T-helper 17 cell (primary cell): Measurements from ENCODE around the gene VPREB1. TPM values are rescaled to one million over a fixed set of nuclear protein-coding genes. Genes with fewer than 3 reads are reported as not detected.
"Not testable (repeated sequence)": the region's sequence is repeated elsewhere in the genome, so short reads cannot be mapped to it uniquely, and the experiment has no call there.

Experiments
- ATAC-seq: fragments of 150-1000 bp; cut with Tn5 transposase; 2 replicates; pipeline ENCODE4 v1.10.0; 2021; ENCODE audit warnings: mild to moderate bottlenecking, moderate library complexity
- DNase-seq, 3 donors: peaks; one replicate each; pipeline versions ENCODE4 v3.0.0 to v3.0.0-alpha.2; 2020 to 2021
- H3K9me3 ChIP-seq: one replicate; pipeline ENCODE4 v1.7.0; 2013; ENCODE audit warnings: low read length, mild to moderate bottlenecking; ENCODE audit not compliant: control insufficient read depth, poor library complexity, severe bottlenecking
- H3K27ac Mint-ChIP-seq: one replicate; pipeline ENCODE4 v1.8.0; 2022; ENCODE audit warnings: mild to moderate bottlenecking, moderate library complexity, mixed read lengths
- H3K27me3 Mint-ChIP-seq: one replicate; pipeline ENCODE4 v1.8.0; 2022; ENCODE audit warnings: mixed read lengths
- H3K36me3 Mint-ChIP-seq: one replicate; pipeline ENCODE4 v1.8.0; 2022; ENCODE audit warnings: low read depth, mixed read lengths
- H3K4me1 Mint-ChIP-seq: one replicate; pipeline ENCODE4 v1.8.0; 2022; ENCODE audit warnings: mild to moderate bottlenecking, mixed read lengths
- H3K4me3 Mint-ChIP-seq: one replicate; pipeline ENCODE4 v1.8.0; 2022; ENCODE audit warnings: mild to moderate bottlenecking, moderate library complexity, mixed read lengths
- total RNA-seq, 4 donors: library from RNA in 2 of 4; stranded (reverse) in 2 of 4; gene quantifications; one replicate each; pipeline ENCODE4 v1.2.3 and lab custom pipeline; 2022 to 2026

Gene VPREB1
- total RNA-seq, 2 donors from 2014 or later: not detected

GRCh38 chr22:22243033-22243680 lies 1.4 kb upstream of the VPREB1 start:
- Mint-ChIP-seq H3K4me3 (no peak overlapping the region), H3K4me1 (peaks cover 6% of the 10 kb centered on the region), H3K36me3 (peaks cover 5% of the 10 kb centered on the region), H3K27me3 (peaks cover 36% of the 10 kb centered on the region), H3K27ac (no peak overlapping the region)
- ATAC-seq: no peak
- no peaks in the 10 kb centered on the region for H3K9me3 ChIP-seq
- DNase-seq: no peak

GRCh38 chr22:22245256-22245909 lies 797 bp downstream of the VPREB1 start:
- Mint-ChIP-seq H3K4me1 (peaks cover 20% of the 10 kb centered on the region), H3K27ac (peak overlapping the region; percentile 63), H3K4me3 (no peak overlapping the region), H3K27me3 (peaks cover 35% of the 10 kb centered on the region), H3K36me3 (peaks cover 5% of the 10 kb centered on the region)
- ATAC-seq: no peak
- DNase-seq: no peak
- no peaks in the 10 kb centered on the region for H3K9me3 ChIP-seq

GRCh38 chr22:22245935-22246525 lies 1.4 kb downstream of the VPREB1 start:
- Mint-ChIP-seq H3K4me3 (no peak overlapping the region), H3K27me3 (peaks cover 30% of the 10 kb centered on the region), H3K36me3 (peaks cover 5% of the 10 kb centered on the region), H3K27ac (no peak overlapping the region), H3K4me1 (peaks cover 20% of the 10 kb centered on the region)
- no peaks in the 10 kb centered on the region for H3K9me3 ChIP-seq
- no peak for DNase-seq
- ATAC-seq: no peak

- Mint-ChIP-seq H3K36me3 (no peaks in the 10 kb centered on the region), H3K27me3 (peaks cover 23% of the 10 kb centered on the region), H3K4me3 (no peak overlapping the region), H3K27ac (no peak overlapping the region), H3K4me1 (peaks cover 20% of the 10 kb centered on the region)
- DNase-seq: no peak
- ATAC-seq: no peak
- H3K9me3 ChIP-seq: no peaks in the 10 kb centered on the region
Observed at GRCh38 chr22:22246706-22247105, 2.1 kb downstream of the VPREB1 start.

GRCh38 chr22:22248878-22249277 lies 4.3 kb downstream of the VPREB1 start:
- Mint-ChIP-seq H3K4me3 (peak overlapping the region; percentile 36), H3K36me3 (no peaks in the 10 kb centered on the region), H3K4me1 (peaks cover 17% of the 10 kb centered on the region), H3K27ac (peak overlapping the region; percentile 62), H3K27me3 (peaks cover 12% of the 10 kb centered on the region)
- no peaks in the 10 kb centered on the region for H3K9me3 ChIP-seq
- DNase-seq (no peak), ATAC-seq (peak; percentile 50)

GRCh38 chr22:22250651-22251050 lies 6.1 kb downstream of the VPREB1 start:
- H3K4me3 Mint-ChIP-seq, DNase-seq, H3K27me3 Mint-ChIP-seq, H3K36me3 Mint-ChIP-seq, H3K9me3 ChIP-seq, ATAC-seq, H3K27ac Mint-ChIP-seq: not testable (repeated sequence)
- peaks cover 15% of the 10 kb centered on the region for H3K4me1 Mint-ChIP-seq

GRCh38 chr22:22256133-22256532 lies 11.5 kb downstream of the VPREB1 start:
- H3K4me3 Mint-ChIP-seq, DNase-seq, H3K36me3 Mint-ChIP-seq, H3K9me3 ChIP-seq, ATAC-seq, H3K27ac Mint-ChIP-seq, H3K4me1 Mint-ChIP-seq: not testable (repeated sequence)
- peaks cover 11% of the 10 kb centered on the region for H3K27me3 Mint-ChIP-seq

GRCh38 chr22:22258597-22259415 lies 14.2 kb downstream of the VPREB1 start:
- not testable (repeated sequence) for H3K27ac Mint-ChIP-seq, H3K36me3 Mint-ChIP-seq, ATAC-seq, H3K4me3 Mint-ChIP-seq, DNase-seq, H3K4me1 Mint-ChIP-seq, H3K9me3 ChIP-seq
- peaks cover 11% of the 10 kb centered on the region for H3K27me3 Mint-ChIP-seq

GRCh38 chr22:22260169-22260568 lies 15.6 kb downstream of the VPREB1 start:
- not testable (repeated sequence) for ATAC-seq, H3K9me3 ChIP-seq, DNase-seq, H3K36me3 Mint-ChIP-seq, H3K4me3 Mint-ChIP-seq, H3K27ac Mint-ChIP-seq, H3K4me1 Mint-ChIP-seq, H3K27me3 Mint-ChIP-seq

GRCh38 chr22:22260586-22260985 lies 16.0 kb downstream of the VPREB1 start:
- H3K9me3 ChIP-seq, H3K4me3 Mint-ChIP-seq, H3K27ac Mint-ChIP-seq, H3K27me3 Mint-ChIP-seq, H3K36me3 Mint-ChIP-seq, ATAC-seq, DNase-seq, H3K4me1 Mint-ChIP-seq: not testable (repeated sequence)

- DNase-seq, H3K27ac Mint-ChIP-seq, H3K9me3 ChIP-seq, H3K36me3 Mint-ChIP-seq, H3K4me1 Mint-ChIP-seq, H3K27me3 Mint-ChIP-seq, H3K4me3 Mint-ChIP-seq, ATAC-seq: not testable (repeated sequence)
Observed at GRCh38 chr22:22262332-22263074, 17.9 kb downstream of the VPREB1 start.

GRCh38 chr22:22263823-22264222 lies 19.2 kb downstream of the VPREB1 start:
- H3K9me3 ChIP-seq, H3K27me3 Mint-ChIP-seq, H3K27ac Mint-ChIP-seq, ATAC-seq, DNase-seq, H3K4me1 Mint-ChIP-seq, H3K4me3 Mint-ChIP-seq, H3K36me3 Mint-ChIP-seq: not testable (repeated sequence)
